C4-2B (cell line): Measurements from ENCODE around the gene PGAM5.

Experiments used
- CTCF ChIP-seq: fragments of 450-650 bp; conservative IDR thresholded peaks from 2 replicates; pipeline ENCODE4 v1.5.1; 2017; ENCODE audit warnings: mild to moderate bottlenecking
- ZFX ChIP-seq: fragments of 450-650 bp; IDR thresholded peaks from 2 replicates; pipeline ENCODE4 v1.6.1; 2017

GRCh38 chr12:132727091-132727794 lies 16.6 kb downstream of the PGAM5 start:
- TF ChIP-seq CTCF (no peak), ZFX (no peak)
